HepG2 (cell line): ENCODE data around the gene PRIMA1. TPM values are rescaled to one million over a fixed set of nuclear protein-coding genes. Genes with fewer than 3 reads are reported as not detected.

Source experiments
- ATAC-seq: fragments of 200-7000 bp; cut with Tn5 transposase; 3 replicates; pipeline ENCODE4 v1.9.1; 2020; ENCODE audit warnings: mild to moderate bottlenecking, moderate library complexity
- BruUV-seq: library from RNA; stranded (reverse); fragments of 400-500 nt; replicated peaks from 2 replicates; lab custom pipeline; 2021; lab: Mats Ljungman, UMichigan
- CTCF ChIA-PET: fragments of 300-600 bp; formaldehyde crosslinking; extraction: SDS; loops from one replicate; lab custom pipeline; 2021; ENCODE audit warnings: low total read pairs, inconsistent platforms, low intra/inter-chr PET ratio; lab: Yijun Ruan, JAX
- POLR2A ChIA-PET: fragments of 350-600 bp; sonication (Branson Sonifier 250); formaldehyde crosslinking; loops from one replicate; lab custom pipeline; 2020; ENCODE audit warnings: antibody characterized with exemption, inconsistent platforms; lab: Yijun Ruan, JAX
- DNase-seq: peaks from one replicate; pipeline ENCODE4 v3.0.0-alpha.2; 2015; ENCODE audit warnings: low spot score
- FAIRE-seq: peaks from 3 replicates; lab custom pipeline; 2011; peaks lifted over from hg19 to GRCh38; lab: Jason Lieb, UNC
- H2AFZ ChIP-seq: one replicate; pipeline ENCODE4 v1.6.1; 2011; ENCODE audit warnings: low read length, inconsistent platforms
- H3K27ac ChIP-seq: fragments of 300-600 bp; 3 replicates; pipeline ENCODE4 v1.8.0; 2011; ENCODE audit warnings: mixed run types, mild to moderate bottlenecking, mixed read lengths, low read length, inconsistent platforms; ENCODE audit not compliant: insufficient read depth; ENCODE audit errors: extremely low read length
- H3K27me3 ChIP-seq, 2 experiments: fragments of 200-600 bp in 1 of 2; 2 replicates in 1 of 2; 3 replicates in 1 of 2; pipeline versions ENCODE4 v1.6.0 to v1.8.0; 2011; ENCODE audit warnings: low read length in 2 of 2, mild to moderate bottlenecking in 2 of 2, moderate library complexity in 2 of 2, inconsistent platforms in 1 of 2; ENCODE audit not compliant: insufficient read depth in 2 of 2, control insufficient read depth in 1 of 2
- H3K36me3 ChIP-seq, 2 experiments: fragments of 200-600 bp in 1 of 2; replicated peaks in 1 of 2; 2 replicates in 1 of 2; 3 replicates in 1 of 2; pipeline versions ENCODE4 v1.5.1 to v1.8.0; 2011; ENCODE audit warnings: low read length in 2 of 2, inconsistent platforms in 1 of 2; ENCODE audit not compliant: insufficient read depth in 2 of 2, control insufficient read depth in 1 of 2
- H3K4me1 ChIP-seq: 2 replicates; pipeline ENCODE4 v1.5.1; 2012; ENCODE audit warnings: low read length, inconsistent platforms; ENCODE audit not compliant: insufficient read depth
- H3K4me2 ChIP-seq: 2 replicates; pipeline ENCODE4 v1.6.0; 2011; ENCODE audit warnings: low read depth, low read length, inconsistent platforms
- H3K4me3 ChIP-seq, 3 experiments: fragments of 200-600 bp in 1 of 3; sonication (generic), shearing (Covaris generic) in 1 of 3; replicated peaks in 1 of 3; 2 replicates each; pipeline ENCODE4 v1.5.1; 2011 to 2016; ENCODE audit warnings: low read length in 3 of 3, inconsistent platforms in 2 of 3, low read depth in 2 of 3, mild to moderate bottlenecking in 2 of 3, control low read depth in 1 of 3, mixed read lengths in 1 of 3; ENCODE audit not compliant: insufficient read depth in 1 of 3
- H3K79me2 ChIP-seq: one replicate; pipeline ENCODE4 v1.6.1; 2011; ENCODE audit warnings: low read length, inconsistent platforms; ENCODE audit not compliant: insufficient read depth
- H3K9ac ChIP-seq: 2 replicates; pipeline ENCODE4 v1.6.0; 2011; ENCODE audit warnings: mild to moderate bottlenecking, low read depth, low read length, inconsistent platforms; ENCODE audit not compliant: insufficient read depth
- H3K9me3 ChIP-seq: 2 replicates; pipeline ENCODE4 v1.5.1; 2012; ENCODE audit warnings: mild to moderate bottlenecking, low read length
- H4K20me1 ChIP-seq: 2 replicates; pipeline ENCODE4 v1.6.0; 2011; ENCODE audit warnings: inconsistent platforms, mild to moderate bottlenecking, low read length, moderate library complexity; ENCODE audit not compliant: insufficient read depth
- CBX2 ChIP-seq, 2 experiments: fragments of 200-600 bp in 1 of 2; sonication (generic); formaldehyde crosslinking in 1 of 2; IDR thresholded peaks; 2 replicates each; pipeline versions ENCODE4 v1.7.0 to v1.8.1; 2018 to 2022; ENCODE audit warnings: low read depth in 2 of 2, low read length in 1 of 2, mild to moderate bottlenecking in 1 of 2, missing genetic modification reagents in 1 of 2
- HMG20B ChIP-seq: conservative IDR thresholded peaks from 2 replicates; pipeline ENCODE4 v1.6.1; 2016; ENCODE audit warnings: missing genetic modification reagents, missing compliant biosample characterization
- HOXA3 ChIP-seq: sonication (generic); formaldehyde crosslinking; IDR thresholded peaks from 2 replicates; pipeline ENCODE4 v1.5.0; 2020; ENCODE audit warnings: missing genetic modification reagents
- ISX ChIP-seq: sonication (generic); formaldehyde crosslinking; conservative IDR thresholded peaks from 2 replicates; pipeline ENCODE4 v1.5.0; 2020; ENCODE audit warnings: missing genetic modification reagents
- JUN ChIP-seq: sonication (generic); formaldehyde crosslinking; IDR thresholded peaks from 2 replicates; pipeline ENCODE4 v1.4.0; 2020; ENCODE audit warnings: mild to moderate bottlenecking, missing genetic modification reagents
- MYNN ChIP-seq: sonication (generic); formaldehyde crosslinking; IDR thresholded peaks from 2 replicates; pipeline ENCODE4 v1.4.0; 2020; ENCODE audit warnings: mild to moderate bottlenecking, low read depth, missing genetic modification reagents
- NFRKB ChIP-seq: fragments of 450-650 bp; IDR thresholded peaks from 2 replicates; pipeline ENCODE4 v1.6.1; 2017
- SMC3 ChIP-seq: IDR thresholded peaks from 2 replicates; pipeline ENCODE4 v1.6.1; 2011; ENCODE audit warnings: low read length, improper control_type of control experiment
- TAF1 ChIP-seq: sonication (generic); formaldehyde crosslinking; IDR thresholded peaks from 2 replicates; pipeline ENCODE4 v1.4.0; 2020; ENCODE audit warnings: missing genetic modification reagents
- TCF12 ChIP-seq, 2 experiments: fragments of 450-650 bp in 1 of 2; sonication (generic) in 1 of 2; formaldehyde crosslinking in 1 of 2; IDR thresholded peaks; 2 replicates each; pipeline versions ENCODE4 v1.6.1 to v1.8.0; 2017 to 2022; ENCODE audit warnings: antibody characterized with exemption in 1 of 2, mild to moderate bottlenecking in 1 of 2, missing genetic modification reagents in 1 of 2, moderate library complexity in 1 of 2
- TP53 ChIP-seq: sonication (generic); formaldehyde crosslinking; conservative IDR thresholded peaks from 2 replicates; pipeline ENCODE4 v1.4.0; 2020; ENCODE audit warnings: missing genetic modification reagents
- ZFP36 ChIP-seq: fragments of 150-350 bp; IDR thresholded peaks from 2 replicates; pipeline ENCODE4 v1.6.1; 2018; ENCODE audit warnings: borderline replicate concordance, low read length, low read depth; ENCODE audit not compliant: partially characterized antibody
- ZFP41 ChIP-seq: sonication (generic); formaldehyde crosslinking; IDR thresholded peaks from 2 replicates; pipeline ENCODE4 v1.4.0; 2020; ENCODE audit warnings: mild to moderate bottlenecking, missing genetic modification reagents, borderline replicate concordance
- ZMAT3 ChIP-seq: sonication (generic); formaldehyde crosslinking; conservative IDR thresholded peaks from 2 replicates; pipeline ENCODE4 v1.7.0; 2021; ENCODE audit warnings: missing genetic modification reagents
- ZNF101 ChIP-seq: sonication (generic); formaldehyde crosslinking; IDR thresholded peaks from 2 replicates; pipeline ENCODE4 v1.4.0; 2020; ENCODE audit warnings: mild to moderate bottlenecking, low read depth, missing genetic modification reagents, borderline replicate concordance
- ZNF530 ChIP-seq: sonication (generic); formaldehyde crosslinking; IDR thresholded peaks from 2 replicates; pipeline ENCODE4 v1.5.0; 2020; ENCODE audit warnings: low read depth, mild to moderate bottlenecking, missing genetic modification reagents
- ZSCAN21 ChIP-seq: sonication (generic); formaldehyde crosslinking; IDR thresholded peaks from 2 replicates; pipeline ENCODE4 v1.8.0; 2022; ENCODE audit warnings: mild to moderate bottlenecking, missing genetic modification reagents, moderate library complexity, borderline replicate concordance
- WGBS: methylation state at CpG from one replicate; pipeline ENCODE4 v1.1.6; 2017; ENCODE audit warnings: low lambda C conversion rate; 5-methylcytosine and 5-hydroxymethylcytosine counted together
- in situ Hi-C: cut with HindIII; loops from 2 replicates; pipeline ENCODE4 v1.10.0; 2017; ENCODE audit warnings: low pct_unique_long_range_greater_than_20kb; ENCODE audit not compliant: extremely low pct_ligation_motif_present
- intact Hi-C: fragments of 100-400 bp; cut with micrococcal nuclease; formaldehyde crosslinking; loops from one replicate; pipeline ENCODE4 v1.10.0; 2022; ENCODE audit not compliant: unreplicated experiment
- polyA plus RNA-seq, 8 experiments: library from polyadenylated mRNA; depleted of rRNA in 3 of 8; stranded (reverse) in 7 of 8; unstranded in 1 of 8; fragments of >200 nt; fragmentation: Illumina TruSeq in 4 of 8; extraction: Trizol in 4 of 8; gene quantifications; 2 replicates each; pipeline versions ENCODE4 v1.2.1 to v1.2.3, GENCODE V29; 2011 to 2016; ENCODE audit warnings: low read depth in 4 of 8, missing spikeins in 1 of 8, mixed read lengths in 1 of 8; ENCODE audit not compliant: insufficient read depth in 1 of 8
- total RNA-seq, 5 experiments: library from RNA; depleted of rRNA; stranded (reverse); fragments of >200 nt; fragmentation: Illumina TruSeq; extraction: Trizol; gene quantifications; 2 replicates each; pipeline ENCODE4 v1.2.3, GENCODE V29; 2016; ENCODE audit warnings: low read depth in 1 of 5
- TF ChIP-seq, protein P1 (sequence below): sonication (generic); formaldehyde crosslinking; IDR thresholded peaks from 2 replicates; pipeline ENCODE4 v1.8.1; 2023; ENCODE audit warnings: mild to moderate bottlenecking, moderate library complexity, missing genetic modification reagents
- TF ChIP-seq, protein P2 (sequence below): sonication (generic); formaldehyde crosslinking; IDR thresholded peaks from 2 replicates; pipeline ENCODE4 v1.5.1; 2020; ENCODE audit warnings: mild to moderate bottlenecking, missing genetic modification reagents, moderate library complexity

Gene PRIMA1
- total and polyA plus RNA-seq, 2 of the 13 experiments (the other 11 are each of a cell fraction or from before 2014, with no cell fraction given) = 2.4 to 3.2 TPM

DNA sequence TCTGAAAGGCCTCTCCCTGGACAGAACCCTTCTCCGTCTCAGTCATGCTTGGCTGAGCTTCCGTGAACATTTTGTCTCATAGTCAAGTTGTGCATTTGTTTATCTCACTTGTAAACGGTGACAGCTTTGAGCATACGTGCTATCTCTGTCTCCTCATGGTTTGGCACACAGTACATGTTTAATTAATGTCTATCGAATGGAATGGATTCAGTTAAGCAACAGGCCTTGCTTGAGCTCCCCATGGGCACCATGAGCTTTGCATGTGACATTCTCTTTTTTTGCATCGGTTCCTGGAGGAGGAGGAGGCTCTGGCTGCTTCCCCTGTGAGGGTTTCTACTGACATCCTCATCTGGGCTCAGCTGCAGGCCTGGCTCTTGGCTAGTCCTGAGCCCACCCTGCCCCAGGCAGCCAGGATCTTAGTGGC, 80.0 kb downstream of the PRIMA1 start:
- Histone ChIP-seq H3K4me3 (no peak overlapping the region), H3K27me3 (peaks cover 0 to 21% of the 10 kb centered on the region in 2 experiments; a peak in 3 of 5 replicates), H4K20me1 (no peaks in the 10 kb centered on the region), H3K9me3 (no peaks in the 10 kb centered on the region), H3K36me3 (no peaks in the 10 kb centered on the region), H2AFZ (no peak overlapping the region), H3K4me2 (no peak overlapping the region), H3K9ac (no peak overlapping the region), H3K4me1 (peaks cover 30% of the 10 kb centered on the region), H3K27ac (no peak overlapping the region), H3K79me2 (no peaks in the 10 kb centered on the region)
- no peak for DNase-seq
- no peak for ATAC-seq
- WGBS = 24% methylated on average over 6 of the region's 6 CpGs
- TF ChIP-seq TCF12 (IDR thresholded peaks at IDR 0.05) = no peak
- TF ChIP-seq TCF12 (CRISPR knock-in tag; IDR thresholded peaks at IDR 0.05) = no peak
- TF ChIP-seq MYNN (CRISPR knock-in tag) = no peak
- TF ChIP-seq NFRKB = no peak
- no peak for TF ChIP-seq ISX (CRISPR knock-in tag)
- no peak for TF ChIP-seq SMC3
- no peak for TF ChIP-seq ZNF101 (CRISPR knock-in tag)
- no peak for TF ChIP-seq TAF1 (CRISPR knock-in tag)
- TF ChIP-seq ZMAT3 = no peak
- TF ChIP-seq HMG20B (CRISPR knock-in tag) = no peak
- TF ChIP-seq HOXA3 (CRISPR knock-in tag) = no peak
- TF ChIP-seq ZNF530 = no peak
- BruUV-seq = no TSS peak
- FAIRE-seq = no peak
- intact Hi-C loops = no loop called here
- CTCF ChIA-PET = no interaction called here
- POLR2A ChIA-PET = no interaction called here
- in situ Hi-C loops = no loop called here

DNA sequence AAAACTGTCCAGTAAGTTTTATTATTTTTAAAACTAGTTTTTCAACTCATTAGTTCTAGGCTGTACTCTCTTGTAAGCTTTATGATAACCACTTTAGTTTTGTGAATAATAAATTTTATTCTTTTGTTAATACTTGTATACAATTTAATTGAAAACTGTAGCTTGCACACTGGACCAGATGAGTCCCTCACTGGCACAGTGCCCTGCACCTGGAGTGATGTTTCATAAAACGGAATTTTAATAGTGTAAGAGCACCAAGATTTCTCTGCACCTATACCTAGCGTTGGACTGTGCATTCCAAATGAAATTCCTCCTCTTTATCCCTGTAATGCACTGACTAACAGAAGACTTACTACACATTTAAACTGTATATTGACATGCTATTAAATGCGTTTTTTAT, 80.8 kb downstream of the PRIMA1 start:
- H3K4me1 ChIP-seq = peaks cover 30% of the 10 kb centered on the region
- H3K79me2 ChIP-seq = no peaks in the 10 kb centered on the region
- no peak overlapping the region for H2AFZ ChIP-seq
- no peak overlapping the region for H3K9ac ChIP-seq
- peaks cover 0 to 21% of the 10 kb centered on the region in 2 experiments; a peak in 3 of 5 replicates for H3K27me3 ChIP-seq
- ATAC-seq (no peak), DNase-seq (no peak), FAIRE-seq (no peak)
- no peaks in the 10 kb centered on the region for H3K9me3 ChIP-seq
- H3K4me3 ChIP-seq = no peak overlapping the region
- intact Hi-C loops (no loop called here), in situ Hi-C loops (no loop called here)
- no peaks in the 10 kb centered on the region for H3K36me3 ChIP-seq
- ChIA-PET CTCF (no interaction called here), POLR2A (no interaction called here)
- H4K20me1 ChIP-seq = no peaks in the 10 kb centered on the region
- H3K4me2 ChIP-seq = no peak overlapping the region
- no TSS peak for BruUV-seq
- no peak overlapping the region for H3K27ac ChIP-seq
- WGBS = 3% methylated on average over 3 of the region's 3 CpGs
- TF ChIP-seq JUN (CRISPR knock-in tag) (no peak), ZSCAN21 (CRISPR knock-in tag) (no peak), CBX2 (IDR thresholded peaks at IDR 0.05; ENCODE audit: low read depth, low read length) (no peak), CBX2 (CRISPR knock-in tag; IDR thresholded peaks at IDR 0.05; ENCODE audit: low read depth) (no peak), TP53 (no peak), ZFP41 (CRISPR knock-in tag) (no peak), ZFP36 (no peak)
- TF ChIP-seq, protein P1, sequence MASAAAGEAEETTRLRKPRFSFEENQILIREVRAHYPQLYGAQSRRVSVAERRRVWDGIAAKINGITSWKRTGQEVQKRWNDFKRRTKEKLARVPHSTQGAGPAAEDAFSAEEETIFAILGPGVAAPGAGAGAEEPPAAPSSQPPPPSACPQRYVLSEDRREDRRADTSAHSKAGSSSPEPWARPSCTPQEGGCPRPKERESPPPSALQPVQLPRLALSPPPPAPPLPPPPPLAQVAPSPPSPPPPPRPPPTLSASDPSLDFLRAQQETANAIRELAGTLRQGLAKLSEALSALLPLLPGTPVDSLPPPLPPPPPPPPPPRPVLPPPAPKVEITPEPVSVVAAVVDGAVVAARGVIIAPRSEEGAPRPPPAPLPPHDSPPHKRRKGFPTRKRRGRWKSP (CRISPR knock-in tag) = no peak
- TF ChIP-seq, protein P2, sequence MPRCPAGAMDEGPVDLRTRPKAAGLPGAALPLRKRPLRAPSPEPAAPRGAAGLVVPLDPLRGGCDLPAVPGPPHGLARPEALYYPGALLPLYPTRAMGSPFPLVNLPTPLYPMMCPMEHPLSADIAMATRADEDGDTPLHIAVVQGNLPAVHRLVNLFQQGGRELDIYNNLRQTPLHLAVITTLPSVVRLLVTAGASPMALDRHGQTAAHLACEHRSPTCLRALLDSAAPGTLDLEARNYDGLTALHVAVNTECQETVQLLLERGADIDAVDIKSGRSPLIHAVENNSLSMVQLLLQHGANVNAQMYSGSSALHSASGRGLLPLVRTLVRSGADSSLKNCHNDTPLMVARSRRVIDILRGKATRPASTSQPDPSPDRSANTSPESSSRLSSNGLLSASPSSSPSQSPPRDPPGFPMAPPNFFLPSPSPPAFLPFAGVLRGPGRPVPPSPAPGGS = no peak
